ENCODE data around the gene TEX22. TPM values are rescaled to one million over a fixed set of nuclear protein-coding genes. Genes with fewer than 3 reads are reported as not detected.

The TEX22 gene
- total and polyA plus RNA-seq, 9 donors = 0.11 to 5.1 (median 2.5) TPM; not detected in 1

DNA sequence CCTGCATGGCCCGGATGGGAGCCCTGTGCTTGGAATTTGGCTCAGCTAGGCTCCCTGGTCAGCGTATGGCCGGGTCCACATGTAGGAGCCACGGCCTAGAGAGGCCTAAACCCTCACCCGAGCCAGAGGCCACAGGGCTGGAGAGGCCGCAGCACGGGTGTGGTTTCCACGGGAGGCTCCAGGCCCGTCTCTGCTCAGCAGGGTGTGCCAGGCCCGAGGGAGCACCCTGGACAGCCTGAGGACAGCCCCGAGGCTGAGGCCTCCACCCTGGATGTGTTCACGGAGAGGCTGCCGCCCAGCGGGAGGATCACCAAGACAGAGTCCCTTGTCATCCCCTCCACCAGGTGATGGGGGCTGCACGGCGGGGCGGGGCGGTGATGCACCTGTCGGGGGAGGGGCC is 17.6 kb upstream of the TEX22 start:
- no peaks in the 10 kb centered on the region for H3K4me1 ChIP-seq (ENCODE audit: insufficient read depth)
- no peaks in the 10 kb centered on the region for H3K9me3 ChIP-seq
- no peak overlapping the region for H3K27ac ChIP-seq
- TF ChIP-seq EP300 (IDR thresholded peaks at IDR 0.05) (no peak), POLR2A (IDR thresholded peaks at IDR 0.05) (no peak)
- TF ChIP-seq, protein P1, sequence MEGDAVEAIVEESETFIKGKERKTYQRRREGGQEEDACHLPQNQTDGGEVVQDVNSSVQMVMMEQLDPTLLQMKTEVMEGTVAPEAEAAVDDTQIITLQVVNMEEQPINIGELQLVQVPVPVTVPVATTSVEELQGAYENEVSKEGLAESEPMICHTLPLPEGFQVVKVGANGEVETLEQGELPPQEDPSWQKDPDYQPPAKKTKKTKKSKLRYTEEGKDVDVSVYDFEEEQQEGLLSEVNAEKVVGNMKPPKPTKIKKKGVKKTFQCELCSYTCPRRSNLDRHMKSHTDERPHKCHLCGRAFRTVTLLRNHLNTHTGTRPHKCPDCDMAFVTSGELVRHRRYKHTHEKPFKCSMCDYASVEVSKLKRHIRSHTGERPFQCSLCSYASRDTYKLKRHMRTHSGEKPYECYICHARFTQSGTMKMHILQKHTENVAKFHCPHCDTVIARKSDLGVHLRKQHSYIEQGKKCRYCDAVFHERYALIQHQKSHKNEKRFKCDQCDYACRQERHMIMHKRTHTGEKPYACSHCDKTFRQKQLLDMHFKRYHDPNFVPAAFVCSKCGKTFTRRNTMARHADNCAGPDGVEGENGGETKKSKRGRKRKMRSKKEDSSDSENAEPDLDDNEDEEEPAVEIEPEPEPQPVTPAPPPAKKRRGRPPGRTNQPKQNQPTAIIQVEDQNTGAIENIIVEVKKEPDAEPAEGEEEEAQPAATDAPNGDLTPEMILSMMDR (IDR thresholded peaks at IDR 0.05) = no peak
- no peaks in the 10 kb centered on the region for H3K36me3 ChIP-seq
- DNase-seq = peak in 1 of 5 donors; percentile 17
- 91 to 93% (median 93%) methylated on average over 18 to 19 of the region's 19 CpGs for WGBS, 3 donors
- H3K4me3 ChIP-seq = no peak overlapping the region
- intact Hi-C loops (cut with DNase I) = loop anchor here in 1 of 4 donors (5.0 kb wide), 1 partner anchor 107 kb away; the partner anchor contains the start of gene CRIP1
- H3K27me3 ChIP-seq = no peaks in the 10 kb centered on the region

DNA sequence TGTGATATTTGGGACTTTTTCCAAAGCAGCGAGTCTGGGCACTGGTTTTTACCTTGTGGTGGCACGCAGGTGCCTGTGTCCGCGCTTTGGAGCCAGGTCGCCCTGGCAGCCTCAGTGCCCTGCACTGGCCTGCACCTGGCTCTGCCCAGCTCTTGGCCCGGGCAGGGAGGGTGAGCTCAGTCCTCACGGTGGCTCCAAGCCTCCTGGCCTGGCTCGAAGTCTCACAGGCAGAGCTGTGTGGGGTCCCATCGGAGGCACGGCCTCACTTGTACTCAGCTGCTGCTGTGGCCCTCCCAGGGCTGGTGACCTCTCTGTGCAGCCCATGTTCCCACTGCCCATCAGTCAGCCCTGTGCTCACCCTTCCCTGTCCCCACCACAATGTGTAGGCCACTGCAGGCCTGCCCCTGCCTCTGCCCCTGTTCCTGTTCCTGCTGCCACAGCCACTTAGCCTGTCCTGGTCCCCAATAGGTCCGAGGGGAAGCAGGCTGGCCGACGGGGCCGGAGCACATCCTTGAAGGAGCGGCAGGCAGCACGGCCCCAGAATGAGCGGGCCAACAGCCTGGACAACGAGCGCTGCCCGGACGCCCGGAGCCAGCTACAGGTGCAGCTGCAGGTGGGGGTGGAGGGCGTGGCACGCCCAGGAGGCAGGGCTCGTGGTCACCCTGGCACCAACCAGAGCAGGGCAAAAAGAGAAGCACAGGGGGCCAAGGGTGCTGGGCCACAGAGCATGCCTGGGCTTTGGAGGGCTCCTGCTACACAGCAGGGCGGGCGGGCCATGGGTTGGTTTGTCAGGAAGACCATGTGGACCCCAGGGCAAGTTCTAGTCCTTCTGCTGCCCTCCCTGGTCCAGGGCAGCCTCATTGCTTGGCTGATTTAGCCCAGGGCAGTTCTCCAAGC is 16.6 kb upstream of the TEX22 start:
- intact Hi-C loops (cut with DNase I) = loop anchor here in 1 of 4 donors (5.0 kb wide), 1 partner anchor 106 kb away; the partner anchor contains the start of gene CRIP1
- TF ChIP-seq EP300 (IDR thresholded peaks at IDR 0.05) (no peak), POLR2A (IDR thresholded peaks at IDR 0.05) (no peak)
- TF ChIP-seq, protein P1 (IDR thresholded peaks at IDR 0.05) = no peak
- H3K4me3 ChIP-seq = no peak overlapping the region
- no peaks in the 10 kb centered on the region for H3K36me3 ChIP-seq
- no peaks in the 10 kb centered on the region for H3K27me3 ChIP-seq
- no peak overlapping the region for H3K27ac ChIP-seq
- DNase-seq = no peak
- no peaks in the 10 kb centered on the region for H3K9me3 ChIP-seq
- 89 to 98% (median 94%) methylated on average over 23 to 27 of the region's 27 CpGs for WGBS, 3 donors
- H3K4me1 ChIP-seq (ENCODE audit: insufficient read depth) = no peaks in the 10 kb centered on the region

- H3K4me3 ChIP-seq = no peak overlapping the region
- intact Hi-C loops (cut with DNase I) = loop anchor here in 1 of 4 donors (5.0 kb wide), 1 partner anchor 105 kb away; the partner anchor contains the start of gene CRIP1
- 91 to 94% (median 92%) methylated on average over 26 of the region's 26 CpGs for WGBS, 3 donors
- TF ChIP-seq POLR2A (IDR thresholded peaks at IDR 0.05) (no peak), EP300 (IDR thresholded peaks at IDR 0.05) (no peak)
- TF ChIP-seq, protein P1 (IDR thresholded peaks at IDR 0.05) = no peak
- no peaks in the 10 kb centered on the region for H3K36me3 ChIP-seq
- H3K4me1 ChIP-seq (ENCODE audit: insufficient read depth) = no peaks in the 10 kb centered on the region
- H3K27ac ChIP-seq = no peak overlapping the region
- no peaks in the 10 kb centered on the region for H3K9me3 ChIP-seq
- DNase-seq = no peak
- H3K27me3 ChIP-seq = no peaks in the 10 kb centered on the region
Measured at GRCh38 chr14:105382343-105383082, 15.8 kb upstream of the TEX22 start.

- H3K36me3 ChIP-seq = no peaks in the 10 kb centered on the region
- H3K27me3 ChIP-seq = no peaks in the 10 kb centered on the region
- H3K4me1 ChIP-seq (ENCODE audit: insufficient read depth) = no peaks in the 10 kb centered on the region
- H3K4me3 ChIP-seq = no peak overlapping the region
- 95 to 98% (median 97%) methylated on average over 28 to 32 of the region's 32 CpGs for WGBS, 3 donors
- no peaks in the 10 kb centered on the region for H3K9me3 ChIP-seq
- intact Hi-C loops (cut with DNase I) = loop anchor here in 1 of 4 donors (5.0 kb wide), 1 partner anchor 104 kb away; the partner anchor contains the start of gene CRIP1
- no peak for TF ChIP-seq POLR2A (IDR thresholded peaks at IDR 0.05)
- TF ChIP-seq EP300 (IDR thresholded peaks at IDR 0.05) = no peak
- TF ChIP-seq, protein P1 (IDR thresholded peaks at IDR 0.05) = no peak
- DNase-seq = no peak
- no peak overlapping the region for H3K27ac ChIP-seq
Measured at GRCh38 chr14:105383083-105383730, 15.1 kb upstream of the TEX22 start.

All from ovary (tissue), 9 donors.